HFFc6 (cell line): ENCODE results near the gene GALP. TPM values are rescaled to one million over a fixed set of nuclear protein-coding genes. Genes with fewer than 3 reads are reported as not detected.
"Not testable (repeated sequence)": the region's sequence is repeated elsewhere in the genome, so short reads cannot be mapped to it uniquely, and the experiment has no call there.

Source experiments
- DNase-seq: peaks from one replicate; pipeline ENCODE4 v3.0.0-alpha.2; 2018
- H3K27ac Mint-ChIP-seq: 2 replicates; pipeline ENCODE4 v1.8.0; 2020; ENCODE audit warnings: mild to moderate bottlenecking, mixed read lengths
- H3K27me3 Mint-ChIP-seq: 2 replicates; pipeline ENCODE4 v1.8.0; 2021; ENCODE audit warnings: mild to moderate bottlenecking, moderate library complexity, mixed read lengths; ENCODE audit not compliant: insufficient read depth
- H3K36me3 Mint-ChIP-seq: 2 replicates; pipeline ENCODE4 v1.8.0; 2021; ENCODE audit warnings: low read depth, mixed read lengths
- H3K4me1 Mint-ChIP-seq: 2 replicates; pipeline ENCODE4 v1.8.0; 2020; ENCODE audit warnings: low read depth, mixed read lengths
- H3K4me3 Mint-ChIP-seq: 2 replicates; pipeline ENCODE4 v1.8.0; 2020; ENCODE audit warnings: mild to moderate bottlenecking, moderate library complexity, mixed read lengths
- H3K9me3 Mint-ChIP-seq: 2 replicates; pipeline ENCODE4 v1.8.0; 2020; ENCODE audit warnings: mild to moderate bottlenecking, mixed read lengths
- CTCF ChIP-seq: fragments of 200-600 bp; sonication (generic); IDR thresholded peaks from 2 replicates; pipeline ENCODE4 v1.5.0; 2021; ENCODE audit warnings: antibody characterized with exemption, mild to moderate bottlenecking
- total RNA-seq, 6 experiments: library from RNA; stranded (reverse); fragmentation: NEBNext Ultra II Directional; extraction: Animal tissue kit (Norgen Biotek cat#: 25700); gene quantifications; 2 replicates in 1 of 6; 3 replicates in 5 of 6; pipeline ENCODE4 v1.2.3, GENCODE V29; 2021

Gene GALP
- total RNA-seq, 6 experiments from 2014 or later, result not detected

DNA sequence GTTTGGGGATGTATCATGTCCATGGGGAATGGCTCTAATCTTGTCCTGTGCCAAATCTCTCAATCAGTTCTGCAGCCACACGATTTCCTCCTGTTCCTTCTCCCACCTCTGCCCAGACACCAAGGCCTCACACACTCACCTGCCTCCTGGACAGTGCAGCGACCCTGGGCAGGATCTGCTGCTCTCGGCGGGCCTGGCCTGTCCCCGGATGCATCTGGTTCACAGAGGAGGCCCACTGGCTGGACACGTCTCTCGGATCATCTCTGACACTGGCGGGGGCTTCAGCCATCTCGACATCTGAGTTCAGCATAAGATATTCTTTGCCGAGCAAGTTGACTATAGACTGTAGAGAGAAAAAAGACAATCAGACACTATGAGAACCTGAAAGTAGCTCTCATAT lies 15.9 kb downstream of the GALP start:
- Mint-ChIP-seq H3K4me3 (no peak overlapping the region), H3K9me3 (peaks cover 12% of the 10 kb centered on the region), H3K4me1 (no peaks in the 10 kb centered on the region), H3K27ac (no peak overlapping the region), H3K27me3 (peaks cover 2% of the 10 kb centered on the region; the same call in 1 of the 2 replicates), H3K36me3 (no peaks in the 10 kb centered on the region)
- DNase-seq, result no peak
- no peak for TF ChIP-seq CTCF

- H3K27ac Mint-ChIP-seq, result no peak overlapping the region
These were observed 18.3 kb downstream of the GALP start for GRCh38 chr19:56193981-56194640.

DNA sequence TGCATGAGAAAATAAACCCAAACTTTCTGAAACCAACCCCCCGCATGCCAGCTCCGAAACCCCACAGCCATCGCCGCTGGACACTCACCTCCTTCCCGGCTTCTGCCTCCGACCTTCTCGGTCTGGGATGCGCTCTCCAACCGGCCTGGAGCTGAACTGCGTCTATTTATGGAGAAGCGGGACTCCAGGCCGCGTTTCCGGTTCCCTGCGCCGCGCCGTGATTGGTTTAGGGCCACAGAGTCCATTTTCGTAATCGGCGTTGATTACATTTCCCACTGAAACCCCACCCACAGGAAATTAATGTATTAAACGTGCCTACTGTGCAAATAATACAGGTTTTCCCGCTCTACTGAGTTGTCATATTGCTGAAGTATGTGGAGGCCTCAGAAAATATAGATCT lies 21.8 kb downstream of the GALP start, which contains the start of gene ZSCAN5B:
TSS of gene ZSCAN5B (minus strand) at position 138 of the 400 bp plus-strand sequence. CDS start 4,731 bp downstream, outside the sequence.
- not testable (repeated sequence) for H3K36me3 Mint-ChIP-seq, DNase-seq, H3K27me3 Mint-ChIP-seq, H3K4me3 Mint-ChIP-seq, H3K27ac Mint-ChIP-seq, H3K4me1 Mint-ChIP-seq
- peaks cover 14% of the 10 kb centered on the region; the same call in 1 of the 2 replicates for H3K9me3 Mint-ChIP-seq

More at GRCh38 chr19:56193981-56194640, 18.3 kb downstream of the GALP start:
- TF ChIP-seq CTCF, result no peak
- Mint-ChIP-seq H3K36me3 (no peaks in the 10 kb centered on the region), H3K4me3 (no peak overlapping the region), H3K9me3 (peaks cover 26% of the 10 kb centered on the region), H3K4me1 (no peaks in the 10 kb centered on the region), H3K27me3 (peaks cover 2% of the 10 kb centered on the region)
- no peak for DNase-seq

GRCh38 chr19:56199687-56200086 lies 23.9 kb downstream of the GALP start:
- Mint-ChIP-seq H3K27me3 (no peaks in the 10 kb centered on the region; the same call in 1 of the 2 replicates), H3K36me3 (no peaks in the 10 kb centered on the region), H3K4me3 (no peak overlapping the region), H3K9me3 (peaks cover 14% of the 10 kb centered on the region; the same call in 1 of the 2 replicates), H3K27ac (no peak overlapping the region), H3K4me1 (no peaks in the 10 kb centered on the region)
- no peak for DNase-seq
- no peak for TF ChIP-seq CTCF

- no peaks in the 10 kb centered on the region for H3K4me1 Mint-ChIP-seq
- H3K4me3 Mint-ChIP-seq, result no peak within 1 kb of the TSS
- TF ChIP-seq CTCF, result no peak
- DNase-seq, result no peak
- no peak within 1 kb of the TSS for H3K27ac Mint-ChIP-seq
- peaks cover under 1% of the 10 kb centered on the region; the same call in 1 of the 2 replicates for H3K27me3 Mint-ChIP-seq
- peaks cover 14% of the 10 kb centered on the region; the same call in 1 of the 2 replicates for H3K9me3 Mint-ChIP-seq
- H3K36me3 Mint-ChIP-seq, result no peaks in the 10 kb centered on the region
These were observed 26.2 kb downstream of the GALP start, which contains the start of gene ZSCAN5C for GRCh38 chr19:56201973-56202372. ZSCAN5C (plus strand) TSS chr19:56202273; CDS start chr19:56205914, 3,641 bp downstream.

GRCh38 chr19:56207581-56207980 lies 31.8 kb downstream of the GALP start:
- H3K27ac Mint-ChIP-seq, H3K27me3 Mint-ChIP-seq, H3K4me1 Mint-ChIP-seq, H3K36me3 Mint-ChIP-seq, DNase-seq, H3K4me3 Mint-ChIP-seq: not testable (repeated sequence)
- H3K9me3 Mint-ChIP-seq, result peaks cover 11% of the 10 kb centered on the region
